ENCODE measurements around the gene EPHB1.

Gene EPHB1

GRCh38 chr3:134794950-134795745 is at the start of gene EPHB1:
Gene EPHB1, plus strand, starts transcription at chr3:134795260.
- DNase-seq, result peak; percentile 97

- no peak for DNase-seq
These were observed 46.4 kb upstream of the EPHB1 start for GRCh38 chr3:134748698-134749097.

- no peak for DNase-seq
These were observed 45.9 kb upstream of the EPHB1 start for GRCh38 chr3:134749174-134749573.

GRCh38 chr3:134749802-134750553 is 45.1 kb upstream of the EPHB1 start:
- no peak for DNase-seq

GRCh38 chr3:134751831-134752230 is 43.2 kb upstream of the EPHB1 start:
- peak; percentile 14 for DNase-seq

GRCh38 chr3:134752761-134753461 is 42.1 kb upstream of the EPHB1 start:
- DNase-seq, result no peak

GRCh38 chr3:134753999-134754742 is 40.9 kb upstream of the EPHB1 start:
- DNase-seq, result peak; percentile 6

- DNase-seq, result peak; percentile 45
These were observed 40.1 kb upstream of the EPHB1 start for GRCh38 chr3:134754768-134755559.

GRCh38 chr3:134755821-134756220 is 39.2 kb upstream of the EPHB1 start:
- DNase-seq, result no peak

- no peak for DNase-seq
These were observed 37.5 kb upstream of the EPHB1 start for GRCh38 chr3:134757549-134758069.

GRCh38 chr3:134761213-134761612 is 33.8 kb upstream of the EPHB1 start:
- no peak for DNase-seq

- DNase-seq, result no peak
These were observed 33.0 kb upstream of the EPHB1 start for GRCh38 chr3:134762016-134762415.

GRCh38 chr3:134765468-134765867 is 29.6 kb upstream of the EPHB1 start:
- no peak for DNase-seq

- no peak for DNase-seq
These were observed 28.8 kb upstream of the EPHB1 start for GRCh38 chr3:134766290-134766689.

GRCh38 chr3:134768116-134768515 is 26.9 kb upstream of the EPHB1 start:
- DNase-seq, result no peak

GRCh38 chr3:134768837-134769236 is 26.2 kb upstream of the EPHB1 start:
- DNase-seq, result no peak

- DNase-seq, result no peak
These were observed 25.7 kb upstream of the EPHB1 start for GRCh38 chr3:134769287-134769868.

- DNase-seq, result no peak
These were observed 23.0 kb upstream of the EPHB1 start for GRCh38 chr3:134772011-134772410.

- no peak for DNase-seq
These were observed 22.5 kb upstream of the EPHB1 start for GRCh38 chr3:134772591-134772990.

GRCh38 chr3:134775831-134776230 is 19.2 kb upstream of the EPHB1 start:
- DNase-seq, result no peak

- DNase-seq, result no peak
These were observed 18.5 kb upstream of the EPHB1 start for GRCh38 chr3:134776518-134776917.

Measured in fibroblast of skin of right quadriceps (primary cell).